Endodermal cell (in vitro differentiated cells): ENCODE results near the gene TUBGCP4. TPM values are rescaled to one million over a fixed set of nuclear protein-coding genes. Genes with fewer than 3 reads are reported as not detected.

Experiments
- DNase-seq: peaks from one replicate; pipeline ENCODE4 v3.0.0-alpha.2; 2017
- H3K27ac ChIP-seq: 2 replicates; pipeline ENCODE4 v1.5.1; 2013; ENCODE audit warnings: mild to moderate bottlenecking, low read depth, low read length, moderate library complexity
- H3K27me3 ChIP-seq: 2 replicates; pipeline ENCODE4 v1.6.1; 2013; ENCODE audit warnings: mild to moderate bottlenecking, low read length, moderate library complexity; ENCODE audit not compliant: insufficient read depth, control insufficient read depth, poor library complexity, severe bottlenecking
- H3K36me3 ChIP-seq: 2 replicates; pipeline ENCODE4 v1.7.0; 2013; ENCODE audit warnings: mild to moderate bottlenecking, low read length, moderate library complexity; ENCODE audit not compliant: control insufficient read depth, insufficient read depth
- H3K4me1 ChIP-seq: one replicate; pipeline ENCODE4 v1.7.0; 2013; ENCODE audit warnings: low read length; ENCODE audit not compliant: control insufficient read depth, insufficient read depth
- H3K4me3 ChIP-seq: 2 replicates; pipeline ENCODE4 v1.5.1; 2013; ENCODE audit warnings: mild to moderate bottlenecking, low read length, moderate library complexity
- H3K9ac ChIP-seq: 2 replicates; pipeline ENCODE4 v1.6.1; 2013; ENCODE audit warnings: mild to moderate bottlenecking, low read length, moderate library complexity; ENCODE audit not compliant: poor library complexity, severe bottlenecking; ENCODE audit errors: extremely low read depth
- H3K9me3 ChIP-seq: 2 replicates; pipeline ENCODE4 v1.6.1; 2013; ENCODE audit warnings: mild to moderate bottlenecking, low read length, moderate library complexity; ENCODE audit not compliant: control insufficient read depth
- H3K27ac Mint-ChIP-seq: 2 replicates; pipeline ENCODE4 v1.8.0; 2020; ENCODE audit warnings: mixed read lengths
- H3K27me3 Mint-ChIP-seq: 2 replicates; pipeline ENCODE4 v1.8.0; 2021; ENCODE audit warnings: mild to moderate bottlenecking, mixed read lengths; ENCODE audit not compliant: insufficient read depth
- H3K36me3 Mint-ChIP-seq: 2 replicates; pipeline ENCODE4 v1.8.0; 2020; ENCODE audit warnings: low read depth, mixed read lengths
- H3K4me1 Mint-ChIP-seq: 2 replicates; pipeline ENCODE4 v1.8.0; 2020; ENCODE audit warnings: mixed read lengths
- H3K4me3 Mint-ChIP-seq: 2 replicates; pipeline ENCODE4 v1.8.0; 2020; ENCODE audit warnings: mild to moderate bottlenecking, moderate library complexity, mixed read lengths
- H3K9me3 Mint-ChIP-seq: 2 replicates; pipeline ENCODE4 v1.8.0; 2020; ENCODE audit warnings: mild to moderate bottlenecking, mixed read lengths
- WGBS, 2 experiments: methylation state at CpG; one replicate each; pipeline versions ENCODE4 v1.1.5 to v1.1.7; 2013; ENCODE audit warnings: missing lambda C conversion rate in 2 of 2, mixed read lengths in 1 of 2; ENCODE audit not compliant: insufficient coverage in 1 of 2, insufficient read length in 1 of 2; 5-methylcytosine and 5-hydroxymethylcytosine counted together
- total RNA-seq, 2 donors: library from RNA; stranded (reverse); fragmentation: NEBNext Ultra II Directional in 1 of 2; extraction: Animal tissue kit (Norgen Biotek cat#: 25700) in 1 of 2; gene quantifications; 2 replicates in 1 of 2; 3 replicates in 1 of 2; pipeline ENCODE4 v1.2.1, GENCODE V29; 2021
- TF ChIP-seq, protein P1 (sequence below): fragments of 200-600 bp; sonication (generic); conservative IDR thresholded peaks from 2 replicates; pipeline ENCODE4 v1.5.0; 2021; ENCODE audit warnings: antibody characterized with exemption, mild to moderate bottlenecking

The TUBGCP4 gene
- total RNA-seq, 2 donors from 2014 or later = 19.3 to 20.0 TPM

DNA sequence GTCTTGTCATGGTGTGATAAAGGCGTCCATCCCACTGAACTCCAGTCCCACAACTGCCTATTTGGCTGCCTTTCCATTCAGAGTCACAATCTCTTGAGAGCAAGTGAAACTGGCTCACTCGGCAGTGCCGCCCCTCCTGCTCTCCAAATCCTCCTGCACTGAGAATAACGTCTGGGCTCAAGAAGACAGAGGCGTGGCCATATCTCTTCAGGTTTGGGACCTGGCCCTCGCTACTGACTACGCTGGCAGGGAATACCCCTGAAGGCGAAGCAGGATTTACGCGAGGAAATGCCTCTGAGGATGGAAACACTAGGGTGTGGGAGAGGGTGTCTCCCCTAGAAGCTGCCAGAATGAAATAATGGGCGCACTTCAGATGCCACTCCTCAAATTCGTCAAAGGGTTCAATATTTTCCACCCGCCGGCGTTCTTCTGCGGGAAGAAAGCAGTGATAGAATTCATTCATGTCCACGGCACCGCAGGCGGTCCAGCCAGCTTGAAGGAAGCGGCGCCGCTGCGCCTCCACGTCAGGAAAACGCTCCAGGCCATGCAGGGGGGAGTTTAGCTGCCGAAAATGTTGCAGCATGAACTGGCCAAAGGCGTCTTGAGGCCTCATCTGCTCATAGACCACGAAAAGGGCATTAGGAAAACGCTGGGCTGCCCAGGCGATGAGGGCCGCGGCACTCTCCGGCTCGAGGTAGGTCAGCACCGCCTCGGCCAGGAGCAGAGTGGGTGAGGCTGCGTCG is 41.5 kb upstream of the TUBGCP4 start:
- Histone ChIP-seq H3K27me3 (peaks cover 11% of the 10 kb centered on the region), H3K4me1 (peaks cover 8% of the 10 kb centered on the region), H3K36me3 (peaks cover 17% of the 10 kb centered on the region), H3K9me3 (no peaks in the 10 kb centered on the region), H3K27ac (peak overlapping the region; percentile 90), H3K4me3 (peak overlapping the region; percentile 92), H3K9ac (peak overlapping the region; percentile 73)
- Mint-ChIP-seq H3K4me3 (peak overlapping the region; percentile 91), H3K36me3 (peaks cover 13% of the 10 kb centered on the region), H3K9me3 (no peaks in the 10 kb centered on the region), H3K27ac (peak overlapping the region; percentile 98), H3K4me1 (peaks cover 24% of the 10 kb centered on the region), H3K27me3 (peaks cover 13% of the 10 kb centered on the region)
- TF ChIP-seq, protein P1, sequence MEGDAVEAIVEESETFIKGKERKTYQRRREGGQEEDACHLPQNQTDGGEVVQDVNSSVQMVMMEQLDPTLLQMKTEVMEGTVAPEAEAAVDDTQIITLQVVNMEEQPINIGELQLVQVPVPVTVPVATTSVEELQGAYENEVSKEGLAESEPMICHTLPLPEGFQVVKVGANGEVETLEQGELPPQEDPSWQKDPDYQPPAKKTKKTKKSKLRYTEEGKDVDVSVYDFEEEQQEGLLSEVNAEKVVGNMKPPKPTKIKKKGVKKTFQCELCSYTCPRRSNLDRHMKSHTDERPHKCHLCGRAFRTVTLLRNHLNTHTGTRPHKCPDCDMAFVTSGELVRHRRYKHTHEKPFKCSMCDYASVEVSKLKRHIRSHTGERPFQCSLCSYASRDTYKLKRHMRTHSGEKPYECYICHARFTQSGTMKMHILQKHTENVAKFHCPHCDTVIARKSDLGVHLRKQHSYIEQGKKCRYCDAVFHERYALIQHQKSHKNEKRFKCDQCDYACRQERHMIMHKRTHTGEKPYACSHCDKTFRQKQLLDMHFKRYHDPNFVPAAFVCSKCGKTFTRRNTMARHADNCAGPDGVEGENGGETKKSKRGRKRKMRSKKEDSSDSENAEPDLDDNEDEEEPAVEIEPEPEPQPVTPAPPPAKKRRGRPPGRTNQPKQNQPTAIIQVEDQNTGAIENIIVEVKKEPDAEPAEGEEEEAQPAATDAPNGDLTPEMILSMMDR = no peak
- DNase-seq = peak; percentile 70
- WGBS, 2 experiments = 21 to 23% methylated on average over 34 to 38 of the region's 38 CpGs

DNA sequence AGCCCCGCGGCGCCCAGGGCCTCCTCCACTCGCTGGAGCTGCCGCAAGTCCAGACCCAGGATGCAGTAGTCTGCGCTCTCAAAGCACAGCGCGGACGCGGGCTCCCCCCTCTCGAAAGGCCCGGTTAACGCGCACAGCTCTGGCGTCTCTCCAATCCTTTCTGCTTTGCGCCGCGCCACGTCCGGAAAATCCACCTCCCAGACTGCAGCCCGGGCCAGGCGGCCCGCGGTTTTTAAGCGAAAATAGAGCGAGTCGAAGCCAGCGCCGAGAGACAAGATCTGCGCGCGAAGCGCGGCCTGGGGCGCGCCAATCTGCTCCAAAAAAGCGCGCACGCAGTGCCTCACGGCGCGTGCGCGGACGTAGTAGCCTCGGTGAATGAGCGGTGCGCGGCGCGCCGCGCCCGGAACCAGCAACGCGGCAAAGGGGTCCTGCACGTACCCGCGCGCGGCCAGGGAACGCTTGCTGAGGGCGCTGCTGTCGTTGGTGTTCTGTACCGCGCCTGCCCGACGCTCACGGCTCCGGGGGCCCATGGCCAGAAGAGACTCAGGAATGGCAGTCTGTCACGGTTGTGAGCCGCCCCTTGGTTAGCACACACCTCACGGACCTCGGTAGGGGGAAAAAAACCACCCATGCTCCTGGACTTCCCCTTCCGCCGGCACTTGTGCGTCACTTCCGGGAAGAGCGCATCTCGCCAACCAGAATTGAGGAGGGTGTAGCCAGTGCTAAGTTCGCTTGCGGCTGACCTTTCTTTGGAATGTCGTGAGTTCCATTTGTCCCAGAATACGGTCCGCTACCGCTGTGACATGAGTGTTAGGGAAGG is 40.7 kb upstream of the TUBGCP4 start, which contains the start of gene LCMT2:
Gene LCMT2, minus strand, starts transcription at position 614 of the 820 bp plus-strand sequence. Its CDS starts 84 bp downstream, at position 530.
- Mint-ChIP-seq H3K4me3 (peak within 1 kb of the TSS; percentile 91), H3K4me1 (peaks cover 24% of the 10 kb centered on the region), H3K36me3 (peaks cover 13% of the 10 kb centered on the region), H3K27me3 (peaks cover 6% of the 10 kb centered on the region), H3K27ac (peak within 1 kb of the TSS; percentile 98), H3K9me3 (no peaks in the 10 kb centered on the region)
- Histone ChIP-seq H3K4me1 (peaks cover 8% of the 10 kb centered on the region), H3K27me3 (peaks cover 4% of the 10 kb centered on the region), H3K4me3 (peak within 1 kb of the TSS; percentile 92), H3K36me3 (peaks cover 17% of the 10 kb centered on the region), H3K9me3 (no peaks in the 10 kb centered on the region), H3K27ac (peak within 1 kb of the TSS; percentile 90), H3K9ac (peak within 1 kb of the TSS; percentile 73)
- DNase-seq = peak; percentile 96
- TF ChIP-seq, protein P1 = no peak
- 0% methylated on average over 48 to 86 of the region's 86 CpGs for WGBS, 2 experiments

DNA sequence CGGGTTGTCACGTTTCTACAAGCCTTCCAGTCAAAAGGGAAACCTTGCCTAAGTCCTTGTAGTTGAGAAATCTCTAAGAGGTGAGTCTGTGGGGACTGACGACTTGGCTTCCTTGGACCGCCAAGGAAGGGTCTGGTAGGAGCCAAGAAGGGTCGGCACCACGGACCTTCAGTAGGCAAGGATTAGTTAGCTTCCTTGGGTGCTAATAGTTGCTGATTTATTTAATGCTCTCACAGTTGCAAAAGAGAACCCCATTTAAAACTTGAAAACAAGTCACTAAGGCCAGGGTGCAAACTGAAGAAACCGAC is 40.2 kb upstream of the TUBGCP4 start:
- Histone ChIP-seq H3K27ac (peak overlapping the region; percentile 34), H3K4me1 (peaks cover 8% of the 10 kb centered on the region), H3K27me3 (no peaks in the 10 kb centered on the region), H3K9ac (peak overlapping the region; percentile 73), H3K9me3 (no peaks in the 10 kb centered on the region), H3K4me3 (peak overlapping the region; percentile 92), H3K36me3 (peaks cover 17% of the 10 kb centered on the region)
- 5 to 33% methylated on average over 1 to 7 of the region's 7 CpGs for WGBS, 2 experiments
- Mint-ChIP-seq H3K9me3 (no peaks in the 10 kb centered on the region), H3K36me3 (peaks cover 16% of the 10 kb centered on the region), H3K27ac (peak overlapping the region; percentile 98), H3K4me3 (peak overlapping the region; percentile 91), H3K4me1 (peaks cover 24% of the 10 kb centered on the region), H3K27me3 (peaks cover under 1% of the 10 kb centered on the region)
- TF ChIP-seq, protein P1 = no peak
- no peak for DNase-seq
